Memory B cell (primary cell): ENCODE data around the gene NFX1.
A peak's percentile ranks its signal among the peaks of the same experiment; 100 is the strongest.

Experiments used
- ATAC-seq: fragments of 150-1000 bp; cut with Tn5 transposase; 2 replicates; pipeline ENCODE4 v1.10.0; 2021; ENCODE audit warnings: low read depth, mild to moderate bottlenecking, moderate library complexity
- DNase-seq, 2 donors: peaks; one replicate each; pipeline ENCODE4 v3.0.0; 2022; ENCODE audit warnings: low spot score in 2 of 2
- H3K27ac Mint-ChIP-seq: one replicate; pipeline ENCODE4 v1.8.0; 2022; ENCODE audit warnings: mild to moderate bottlenecking, moderate library complexity, mixed read lengths
- H3K27me3 Mint-ChIP-seq: one replicate; pipeline ENCODE4 v1.8.0; 2022; ENCODE audit warnings: mixed read lengths
- H3K36me3 Mint-ChIP-seq: one replicate; pipeline ENCODE4 v1.8.0; 2022; ENCODE audit warnings: mild to moderate bottlenecking, mixed read lengths
- H3K4me1 Mint-ChIP-seq: one replicate; pipeline ENCODE4 v1.8.0; 2022; ENCODE audit warnings: mixed read lengths
- H3K4me3 Mint-ChIP-seq: one replicate; pipeline ENCODE4 v1.8.0; 2022; ENCODE audit warnings: mild to moderate bottlenecking, moderate library complexity, mixed read lengths
- H3K9me3 Mint-ChIP-seq: one replicate; pipeline ENCODE4 v1.8.0; 2022; ENCODE audit warnings: mixed read lengths

Gene NFX1

GRCh38 chr9:33407061-33407460, 116.7 kb downstream of the NFX1 start:
- Mint-ChIP-seq H3K27me3 (peaks cover 5% of the 10 kb centered on the region), H3K36me3 (no peaks in the 10 kb centered on the region), H3K27ac (no peak overlapping the region), H3K4me1 (no peaks in the 10 kb centered on the region), H3K4me3 (no peak overlapping the region), H3K9me3 (no peaks in the 10 kb centered on the region)
- ATAC-seq: no peak
- DNase-seq: no peak

- H3K4me3 Mint-ChIP-seq: no peak overlapping the region
- no peaks in the 10 kb centered on the region for H3K9me3 Mint-ChIP-seq
- peaks cover 5% of the 10 kb centered on the region for H3K27me3 Mint-ChIP-seq
- DNase-seq (no peak), ATAC-seq (no peak)
- no peaks in the 10 kb centered on the region for H3K36me3 Mint-ChIP-seq
- no peaks in the 10 kb centered on the region for H3K4me1 Mint-ChIP-seq
- no peak overlapping the region for H3K27ac Mint-ChIP-seq
Measured at GRCh38 chr9:33408087-33408486, 117.8 kb downstream of the NFX1 start.

- peaks cover 18% of the 10 kb centered on the region for H3K27me3 Mint-ChIP-seq
- H3K36me3 Mint-ChIP-seq: no peaks in the 10 kb centered on the region
- no peaks in the 10 kb centered on the region for H3K9me3 Mint-ChIP-seq
- H3K4me3 Mint-ChIP-seq: no peak overlapping the region
- DNase-seq (no peak), ATAC-seq (no peak)
- H3K27ac Mint-ChIP-seq: no peak overlapping the region
- peaks cover 2% of the 10 kb centered on the region for H3K4me1 Mint-ChIP-seq
Measured at GRCh38 chr9:33414268-33414667, 124.0 kb downstream of the NFX1 start.

GRCh38 chr9:33414889-33415500, 124.7 kb downstream of the NFX1 start:
- Mint-ChIP-seq H3K27me3 (peaks cover 19% of the 10 kb centered on the region), H3K36me3 (no peaks in the 10 kb centered on the region), H3K9me3 (no peaks in the 10 kb centered on the region), H3K4me1 (peaks cover 2% of the 10 kb centered on the region), H3K4me3 (no peak overlapping the region), H3K27ac (no peak overlapping the region)
- no peak for ATAC-seq
- no peak for DNase-seq

- Mint-ChIP-seq H3K27me3 (peaks cover 19% of the 10 kb centered on the region), H3K4me3 (no peak overlapping the region), H3K4me1 (peaks cover 2% of the 10 kb centered on the region), H3K27ac (no peak overlapping the region), H3K9me3 (no peaks in the 10 kb centered on the region), H3K36me3 (no peaks in the 10 kb centered on the region)
- DNase-seq (peak; percentile 28 to 39), ATAC-seq (peak; percentile 70)
Measured at GRCh38 chr9:33415501-33416038, 125.3 kb downstream of the NFX1 start.

GRCh38 chr9:33416996-33417395, 126.7 kb downstream of the NFX1 start:
- H3K27ac Mint-ChIP-seq: no peak overlapping the region
- H3K36me3 Mint-ChIP-seq: no peaks in the 10 kb centered on the region
- no peaks in the 10 kb centered on the region for H3K9me3 Mint-ChIP-seq
- H3K27me3 Mint-ChIP-seq: peaks cover 16% of the 10 kb centered on the region
- H3K4me3 Mint-ChIP-seq: no peak overlapping the region
- H3K4me1 Mint-ChIP-seq: peaks cover 2% of the 10 kb centered on the region
- DNase-seq (no peak), ATAC-seq (no peak)

- peaks cover 2% of the 10 kb centered on the region for H3K4me1 Mint-ChIP-seq
- H3K27ac Mint-ChIP-seq: no peak overlapping the region
- no peaks in the 10 kb centered on the region for H3K9me3 Mint-ChIP-seq
- ATAC-seq (no peak), DNase-seq (no peak)
- no peaks in the 10 kb centered on the region for H3K36me3 Mint-ChIP-seq
- no peak overlapping the region for H3K4me3 Mint-ChIP-seq
- peaks cover 16% of the 10 kb centered on the region for H3K27me3 Mint-ChIP-seq
Measured at GRCh38 chr9:33418090-33418489, 127.8 kb downstream of the NFX1 start.

GRCh38 chr9:33419708-33420303, 129.5 kb downstream of the NFX1 start:
- Mint-ChIP-seq H3K4me1 (peaks cover 2% of the 10 kb centered on the region), H3K9me3 (no peaks in the 10 kb centered on the region), H3K36me3 (no peaks in the 10 kb centered on the region), H3K27me3 (peaks cover 16% of the 10 kb centered on the region), H3K4me3 (no peak overlapping the region), H3K27ac (peak overlapping the region; percentile 2)
- no peak for DNase-seq
- ATAC-seq: no peak
